ENCODE data around the gene POU2F1.

POU2F1 gene

DNA sequence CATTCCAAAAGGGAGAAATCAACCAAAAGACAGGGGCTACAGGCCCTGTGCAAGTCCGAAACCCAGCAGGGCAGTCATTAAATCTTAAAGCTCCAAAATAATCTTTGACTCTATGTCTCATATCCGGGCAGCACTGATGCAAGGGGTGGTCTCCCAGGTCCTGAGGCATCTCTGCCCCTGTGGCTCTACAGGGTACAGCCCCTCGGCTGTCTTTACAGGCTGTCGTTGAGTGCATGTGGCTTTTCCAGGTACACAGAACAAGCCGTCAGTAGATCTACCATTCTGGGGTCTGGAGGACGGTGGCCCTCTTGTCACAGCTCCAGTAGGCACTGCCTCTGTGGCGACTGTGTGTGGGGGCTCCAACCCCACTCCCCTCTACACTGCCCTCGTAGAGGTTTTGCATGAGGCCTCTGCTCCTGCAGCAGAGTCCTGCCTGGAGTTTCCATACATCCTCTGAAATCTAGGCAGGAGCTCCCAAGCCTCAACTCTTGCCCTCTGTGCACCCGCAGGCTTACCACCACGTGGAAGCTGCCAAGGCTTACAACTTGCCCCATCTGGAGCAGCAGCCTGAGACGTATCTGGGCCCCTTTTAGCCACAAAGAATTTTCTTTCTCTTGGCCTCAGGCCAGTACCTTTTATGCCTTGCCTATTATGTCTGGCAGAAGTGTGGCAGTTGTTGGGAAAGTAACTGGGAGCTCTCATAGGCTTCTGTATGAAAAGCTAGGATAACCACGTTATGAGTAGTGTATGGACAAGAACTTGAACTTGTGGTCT, 52.5 kb downstream of the POU2F1 start:
- DNase-seq = no peak

DNA sequence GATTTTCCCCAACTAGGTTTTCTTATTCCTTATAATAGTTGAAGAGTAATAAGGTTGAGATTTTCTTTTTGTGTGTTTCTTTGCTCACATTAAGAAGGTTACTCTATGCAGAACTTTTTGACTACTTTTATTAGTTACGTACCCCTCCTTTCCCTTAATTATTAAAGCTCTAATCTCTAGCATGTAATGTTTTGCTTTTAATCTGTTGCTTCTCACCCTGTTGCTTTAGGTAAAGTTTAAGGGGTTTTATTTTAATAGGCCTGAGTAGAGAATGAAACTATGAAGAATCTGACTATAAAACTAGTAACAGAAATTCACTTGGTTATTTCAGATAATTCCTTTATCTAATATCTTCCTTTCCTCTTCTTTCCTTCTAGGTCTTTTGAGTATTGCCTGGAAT, 53.4 kb downstream of the POU2F1 start:
- no peak for DNase-seq

DNA sequence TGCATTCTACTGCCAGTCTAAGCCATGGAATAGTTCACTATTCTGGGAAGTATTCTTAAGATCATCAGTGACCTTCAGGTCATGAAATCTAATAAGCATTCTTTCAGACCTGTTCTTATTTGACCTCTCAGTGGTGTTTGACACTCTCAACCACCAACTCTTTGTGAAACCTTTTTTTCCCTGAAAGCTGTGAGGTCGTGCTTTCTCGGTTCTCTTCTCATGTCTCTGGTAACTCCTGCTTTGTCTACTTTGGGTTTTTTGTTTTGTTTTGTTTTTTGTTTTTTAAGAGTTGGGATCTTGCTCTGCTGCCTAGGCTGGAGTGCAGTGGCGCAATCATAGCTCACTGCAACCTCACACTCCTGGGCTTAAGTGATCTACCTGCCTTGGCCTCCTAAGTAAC, 56.3 kb downstream of the POU2F1 start:
- DNase-seq = no peak

DNA sequence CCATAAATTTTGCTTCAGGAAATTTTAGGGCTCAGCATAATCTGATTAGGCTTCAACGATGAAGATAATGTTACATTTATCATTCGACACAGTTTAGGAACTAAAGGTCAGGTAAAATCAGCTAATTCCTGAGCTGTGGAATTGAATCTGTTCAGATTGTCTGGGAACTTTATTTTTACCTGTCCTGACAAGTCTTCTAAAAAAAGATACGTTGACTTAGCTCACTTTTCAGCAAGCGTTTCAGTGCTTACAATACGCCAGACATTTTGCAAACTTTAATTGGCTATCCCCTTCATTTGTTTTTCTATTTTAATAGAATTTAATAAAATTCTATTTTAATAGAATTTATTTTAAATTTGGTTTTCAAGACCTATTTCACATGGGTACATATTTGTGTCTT, 57.8 kb downstream of the POU2F1 start:
- DNase-seq = no peak

DNA sequence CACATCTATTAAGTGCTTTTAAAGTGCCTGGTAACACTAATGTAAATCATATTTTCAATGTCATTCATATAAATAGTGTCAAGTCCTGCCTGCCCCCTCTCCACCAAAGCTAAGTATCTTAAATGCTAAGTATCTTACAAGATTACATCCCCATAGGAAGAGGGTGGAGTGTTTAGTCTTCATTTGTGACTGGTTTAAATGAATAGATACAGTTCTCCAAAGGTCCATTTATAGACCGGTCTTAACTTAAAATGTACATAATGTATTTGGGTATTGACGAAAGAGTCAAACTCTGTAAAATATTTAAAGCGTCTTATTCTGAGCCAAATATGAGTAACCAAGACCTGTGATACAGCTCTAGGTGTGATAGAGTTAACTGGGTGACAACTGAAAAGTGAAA, 60.2 kb downstream of the POU2F1 start:
- no peak for DNase-seq

DNA sequence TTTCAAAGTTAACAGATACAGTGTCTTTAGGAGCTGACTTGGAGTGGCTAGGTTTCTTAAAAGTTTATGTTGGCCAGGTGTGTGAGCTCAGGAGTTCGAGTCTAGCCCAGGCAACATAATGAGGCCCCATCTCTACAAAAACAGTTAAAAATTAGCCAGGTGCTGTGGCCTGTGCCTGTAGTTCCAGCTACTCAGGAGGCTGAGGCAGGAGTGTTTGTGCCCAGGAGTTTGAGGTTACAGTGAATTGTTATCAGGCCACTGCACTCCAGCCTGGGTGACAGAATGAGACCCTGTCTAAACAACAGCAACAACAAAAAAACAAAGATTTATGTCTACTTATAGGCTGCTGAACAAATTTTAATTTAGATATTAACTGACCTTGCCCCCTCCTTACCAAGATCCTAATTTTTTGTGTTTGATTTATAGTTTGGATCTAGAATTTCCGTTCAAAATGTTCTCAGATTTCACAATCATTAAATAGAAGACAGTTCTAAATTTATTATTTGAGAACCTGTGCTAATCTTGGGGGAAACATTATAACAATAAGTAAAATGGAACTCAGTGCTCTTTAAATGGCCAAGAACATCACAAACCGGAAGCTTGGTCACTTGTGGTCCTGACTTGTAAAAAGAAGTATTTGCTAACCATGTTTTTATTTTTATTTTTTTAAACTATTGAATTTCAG, 67.8 kb downstream of the POU2F1 start:
- DNase-seq = no peak

DNA sequence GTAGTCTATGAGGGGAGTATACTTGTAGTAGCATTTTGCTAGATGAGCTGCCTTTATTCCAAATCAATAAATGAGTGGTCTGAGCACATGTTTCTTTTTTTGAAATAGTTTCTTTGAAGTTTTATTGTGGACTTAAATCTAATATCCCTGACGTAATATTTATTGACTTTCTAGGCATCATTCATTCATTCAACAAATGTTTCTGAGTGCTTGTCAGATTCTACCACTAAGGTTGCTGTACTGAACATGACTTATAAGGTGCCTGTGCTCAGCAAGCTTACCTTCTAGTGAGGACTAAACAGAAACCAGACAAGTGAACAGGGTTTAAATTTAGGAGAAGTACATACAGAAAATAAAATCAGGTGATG, 68.4 kb downstream of the POU2F1 start:
- no peak for DNase-seq

DNA sequence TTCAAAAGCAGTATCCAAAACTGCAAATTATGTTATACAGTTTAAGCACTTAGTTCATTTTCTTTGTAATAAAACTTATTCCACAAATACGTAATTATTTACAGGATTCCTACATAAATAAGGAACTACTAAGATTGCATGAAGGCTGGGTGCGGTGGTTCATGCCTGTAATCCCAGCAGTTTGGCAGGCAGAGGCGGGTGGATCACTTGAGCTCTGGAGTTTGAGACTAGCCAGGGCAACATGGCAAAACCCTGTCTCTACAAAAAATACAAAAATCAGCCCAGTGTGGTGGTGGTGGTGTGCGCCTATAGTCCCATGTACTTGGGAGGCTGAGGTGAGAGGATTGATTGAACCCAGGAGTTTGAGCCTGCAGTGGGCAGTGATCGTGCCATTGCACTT, 69.3 kb downstream of the POU2F1 start:
- no peak for DNase-seq

DNA sequence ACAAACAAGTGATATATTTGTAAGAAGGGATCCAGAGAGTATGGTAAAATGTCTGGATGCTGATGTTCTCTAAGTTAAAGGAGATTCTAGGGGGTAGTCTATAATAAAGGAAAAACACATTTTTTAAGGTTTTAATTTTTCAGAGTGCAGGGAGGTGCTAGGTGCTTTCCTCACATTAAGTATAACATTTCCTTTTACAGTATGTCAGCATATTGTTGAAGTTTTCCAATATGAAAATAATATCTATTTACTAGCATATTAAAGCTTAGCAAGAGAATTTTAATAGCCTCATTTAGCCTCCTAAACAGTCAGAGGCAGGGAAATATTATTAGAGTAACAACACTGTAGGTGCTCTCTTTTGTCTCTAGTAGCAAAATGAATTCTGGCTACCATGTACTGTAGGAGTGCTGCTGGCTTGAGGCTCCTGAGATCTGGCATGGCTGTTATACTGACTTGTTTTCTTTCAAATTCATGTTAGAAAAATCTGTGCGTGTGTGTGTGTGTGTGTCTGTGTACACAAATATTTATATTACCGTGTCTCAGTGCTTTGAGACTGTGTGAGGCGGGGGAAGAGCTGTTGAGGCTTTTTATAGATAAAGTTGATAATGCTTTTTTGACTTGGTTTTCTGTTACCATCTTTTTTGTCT, 71.0 kb downstream of the POU2F1 start:
- DNase-seq = no peak

DNA sequence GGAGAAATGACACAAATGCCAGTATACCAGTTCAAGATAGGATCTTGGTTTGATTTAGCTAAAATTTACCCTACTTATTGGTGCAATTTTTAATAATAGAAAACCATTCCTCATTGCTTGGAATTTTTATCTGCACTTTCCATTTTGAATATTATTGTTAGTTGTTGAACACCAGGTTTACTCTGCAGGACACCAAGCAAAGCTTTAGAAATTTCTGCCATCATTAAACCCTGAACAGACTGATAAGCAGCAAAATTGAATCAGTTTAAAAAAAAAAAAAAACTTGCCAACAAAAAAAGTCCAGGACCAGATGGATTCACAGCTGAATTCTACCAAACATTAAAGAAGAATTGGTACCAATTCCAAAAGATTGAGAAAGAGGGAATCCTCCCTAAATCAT, 71.5 kb downstream of the POU2F1 start:
- DNase-seq = no peak

DNA sequence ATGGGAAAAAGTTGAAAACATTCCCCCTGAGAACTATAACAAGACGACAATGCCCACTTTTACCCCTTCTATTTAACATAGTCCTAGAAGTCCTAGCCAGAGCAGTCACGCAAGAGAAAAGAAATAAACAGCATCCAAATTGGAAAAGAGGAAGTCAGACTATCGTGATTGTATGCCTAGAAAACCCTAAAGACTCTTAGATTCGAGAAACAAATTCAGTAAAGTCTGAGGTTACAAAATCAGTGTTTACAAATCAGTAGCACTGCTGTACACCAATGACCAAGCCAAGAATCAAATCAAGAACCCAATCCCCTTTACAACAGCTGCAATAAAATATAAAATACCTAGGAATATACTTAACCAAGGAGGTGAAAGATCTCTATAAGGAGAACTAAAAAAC, 72.4 kb downstream of the POU2F1 start:
- no peak for DNase-seq

DNA sequence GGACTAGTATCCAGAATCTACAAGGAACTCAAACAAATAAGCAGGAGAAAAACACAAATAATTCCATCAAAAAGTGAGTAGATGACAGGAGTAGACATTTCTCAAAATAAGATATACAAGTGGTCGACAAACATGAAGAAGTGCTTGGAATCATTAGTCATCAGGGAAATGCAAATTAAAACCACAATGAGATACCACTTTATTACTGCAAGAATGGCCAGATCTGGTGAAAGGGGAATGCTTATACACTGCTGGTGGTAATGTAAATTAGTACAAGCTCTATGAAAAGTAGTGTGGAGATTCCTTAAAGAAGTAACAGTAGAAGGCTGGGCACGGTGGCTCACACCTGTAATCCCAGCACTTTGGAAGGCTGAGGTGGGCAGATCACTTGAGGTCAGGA, 73.8 kb downstream of the POU2F1 start:
- DNase-seq = no peak

DNA sequence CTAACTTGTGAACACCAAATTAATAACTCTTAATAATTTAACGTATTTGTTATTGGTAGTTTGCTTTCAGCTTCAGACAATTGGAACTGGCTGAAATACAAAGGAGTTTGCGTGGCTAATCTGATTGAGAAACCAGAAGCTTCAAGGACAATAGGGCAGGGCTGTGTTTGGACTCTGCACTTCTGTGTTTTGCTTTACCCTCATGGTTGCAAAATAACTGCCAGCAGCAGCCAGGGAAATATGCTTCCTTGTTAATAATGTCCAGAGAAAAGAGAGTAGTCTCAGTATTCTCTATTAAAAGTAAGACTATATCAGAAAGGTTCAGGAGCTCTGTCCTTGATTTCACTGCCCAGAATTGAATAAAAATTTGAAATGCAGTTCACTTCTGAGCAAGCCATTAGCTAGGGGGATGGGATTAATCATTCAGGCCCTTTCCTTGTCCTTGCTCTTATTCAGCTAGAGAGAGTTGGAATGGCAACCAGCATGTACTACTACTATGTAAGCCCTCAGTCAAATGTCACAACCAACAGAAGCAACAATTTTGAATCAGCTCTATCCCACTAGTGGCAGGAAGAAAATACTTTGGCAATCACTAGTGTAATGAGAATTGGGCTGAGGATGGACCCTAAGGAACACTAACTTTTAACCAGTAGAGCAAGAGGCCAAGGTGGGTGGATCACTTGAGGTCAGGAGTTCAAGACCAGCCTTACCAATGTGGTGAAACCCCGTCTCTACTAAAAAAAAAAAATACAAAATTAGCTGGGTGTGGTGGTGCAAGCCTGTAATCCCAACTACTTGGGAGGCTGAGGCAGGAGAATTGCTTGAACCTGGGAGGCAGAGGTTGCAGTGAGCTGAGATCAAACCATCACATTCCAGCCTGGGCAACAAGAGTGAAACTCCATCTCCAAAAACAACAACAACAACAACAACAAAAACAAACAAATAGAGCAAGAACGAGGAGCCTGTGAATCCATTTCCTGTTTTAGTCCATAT, 76.8 kb downstream of the POU2F1 start:
- no peak for DNase-seq

DNA sequence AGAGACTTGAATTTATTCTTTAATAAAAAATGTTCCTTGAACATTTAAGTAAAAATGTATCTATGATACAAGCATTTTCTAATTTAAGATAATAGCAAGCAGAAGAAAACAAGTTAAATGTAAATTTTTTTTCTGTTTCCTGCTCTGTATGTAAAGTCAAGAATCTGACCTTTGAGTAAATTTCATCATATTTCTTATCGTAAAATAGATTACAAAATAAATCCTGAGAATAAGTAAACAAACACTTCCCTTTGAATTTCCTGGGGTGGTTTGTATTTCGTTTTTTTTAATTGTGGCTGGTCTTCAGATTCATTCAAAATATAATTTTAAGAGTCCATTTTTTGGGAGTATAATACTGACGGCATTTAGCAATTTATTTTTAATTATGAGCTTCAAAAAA, 77.6 kb downstream of the POU2F1 start:
- DNase-seq = no peak

DNA sequence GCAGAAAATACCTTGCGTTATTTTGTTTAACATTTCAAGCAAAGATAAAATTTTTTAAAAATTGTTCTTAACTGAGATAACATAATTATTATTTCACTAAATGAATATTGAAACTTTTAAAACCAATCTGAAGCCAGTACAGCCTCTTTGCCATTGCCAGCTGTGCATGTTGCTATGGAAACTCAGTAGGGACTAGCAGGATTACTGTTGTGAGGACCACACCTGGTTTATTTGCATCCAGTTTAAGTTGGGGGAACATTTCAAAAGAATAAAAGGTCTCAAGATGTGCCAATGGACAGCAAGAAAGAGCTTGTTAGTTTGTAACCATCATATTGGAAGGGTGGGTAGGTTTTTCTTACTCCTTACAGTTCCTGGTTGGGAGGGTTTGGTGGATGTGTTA, 80.7 kb downstream of the POU2F1 start:
- DNase-seq = no peak

DNA sequence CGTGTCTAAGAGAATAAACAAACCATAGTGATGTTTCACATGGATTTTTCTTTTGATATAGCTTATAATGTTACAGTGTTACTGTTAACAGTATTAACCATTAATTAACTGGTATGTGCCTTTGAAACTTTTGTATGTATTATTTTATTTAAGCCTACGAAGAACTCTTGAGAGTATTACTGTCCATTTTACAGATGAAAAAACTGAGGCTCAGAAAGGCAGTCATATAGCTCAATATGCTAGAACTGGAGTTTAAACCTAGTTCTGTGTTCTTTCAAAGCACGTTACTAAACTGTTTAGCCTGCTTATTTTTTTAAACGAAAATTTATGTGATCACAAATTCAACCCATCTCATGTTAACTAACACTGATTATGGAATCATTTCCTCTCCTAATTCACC, 83.5 kb downstream of the POU2F1 start:
- no peak for DNase-seq

DNA sequence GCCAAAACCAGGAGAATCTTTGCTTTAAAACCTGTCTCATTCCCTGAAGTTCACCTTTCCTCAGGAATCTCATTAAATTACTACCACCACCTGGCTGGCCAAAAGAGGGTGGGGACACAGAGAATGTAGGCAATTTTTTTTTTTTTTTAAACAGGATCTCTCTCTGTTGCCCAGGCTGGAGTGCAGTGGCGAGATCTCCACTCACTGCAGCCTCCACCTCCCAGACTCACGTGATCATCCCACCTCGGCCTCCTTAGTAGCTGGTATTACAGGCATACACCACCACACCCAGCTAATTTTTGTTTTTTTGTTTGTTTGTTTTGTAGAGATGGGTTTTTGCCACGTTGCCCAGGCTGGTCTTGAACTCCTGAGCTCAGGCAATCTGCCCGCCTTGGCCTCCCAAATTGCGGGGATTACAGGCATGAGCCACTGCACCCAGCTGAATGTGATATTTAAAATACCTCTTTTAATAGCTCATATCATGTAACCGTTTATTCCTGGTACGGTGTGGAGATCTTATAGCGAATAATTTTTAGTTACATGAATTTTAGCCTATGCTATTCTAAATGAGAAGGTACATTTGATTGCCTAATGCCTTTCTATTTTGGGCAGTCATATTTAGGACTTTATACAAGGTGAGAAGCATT, 84.5 kb downstream of the POU2F1 start:
- no peak for DNase-seq

DNA sequence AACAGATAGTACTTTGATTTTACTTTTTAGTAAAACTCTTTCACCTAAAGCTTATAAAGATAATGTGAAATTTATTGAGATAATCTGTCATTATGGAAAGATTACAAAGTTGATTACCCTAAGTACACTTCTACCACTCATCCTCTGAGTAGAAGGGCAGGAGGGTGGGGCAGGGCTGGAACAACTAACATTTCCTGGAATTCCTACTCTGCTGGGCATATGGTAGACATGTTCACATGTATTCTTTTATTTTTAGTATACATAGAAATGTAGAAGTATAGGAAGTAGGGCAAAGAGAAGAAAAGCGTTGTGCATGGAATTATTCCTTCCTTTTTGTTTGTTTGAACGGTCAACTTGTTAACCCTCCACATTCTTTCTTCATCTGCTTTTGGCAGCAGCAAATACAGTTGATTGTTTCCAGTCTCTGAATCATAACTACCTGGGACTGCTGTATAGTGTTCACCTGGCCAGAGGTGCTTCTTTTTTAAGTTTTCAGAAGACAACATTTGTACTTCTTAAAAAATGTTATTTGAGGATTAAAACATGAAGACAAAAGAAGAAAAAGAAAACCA, 85.1 kb downstream of the POU2F1 start:
- DNase-seq = no peak

DNA sequence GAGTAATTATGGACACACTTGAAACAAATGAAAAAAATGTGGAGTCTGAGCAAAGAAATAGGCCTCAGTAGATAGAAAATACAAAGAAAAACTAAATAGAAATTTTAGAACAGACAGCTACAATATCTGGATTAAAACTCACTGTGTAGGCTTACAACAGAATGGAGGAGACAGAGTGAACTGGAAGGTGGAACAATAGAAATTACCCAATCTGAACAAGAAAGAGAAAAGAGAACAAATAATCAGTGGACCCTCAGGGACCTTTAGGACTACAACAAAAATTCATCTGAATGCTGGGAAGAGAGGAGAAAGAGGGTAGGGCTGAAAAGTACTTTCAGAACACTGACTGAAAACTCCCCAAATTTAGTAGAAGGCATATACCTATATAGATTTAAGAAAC, 90.0 kb downstream of the POU2F1 start:
- no peak for DNase-seq

DNA sequence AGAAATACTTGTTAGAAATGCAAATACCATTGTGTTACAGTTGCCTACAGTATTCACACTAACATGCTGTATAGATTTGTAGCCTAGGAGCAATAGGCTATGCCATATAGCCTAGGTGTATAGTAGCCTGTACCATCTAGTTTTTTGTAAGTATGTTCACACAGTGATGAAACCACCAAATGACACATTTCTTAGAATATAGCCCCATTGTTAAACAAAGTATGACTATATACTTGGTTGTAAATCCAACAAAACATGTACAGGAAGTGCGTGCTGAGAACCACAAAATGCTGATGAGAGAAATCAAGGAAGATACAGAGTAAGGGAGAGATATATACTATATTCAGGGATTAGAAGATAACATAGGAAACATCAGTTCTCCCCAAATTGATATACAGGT, 92.2 kb downstream of the POU2F1 start:
- DNase-seq = no peak

DNA sequence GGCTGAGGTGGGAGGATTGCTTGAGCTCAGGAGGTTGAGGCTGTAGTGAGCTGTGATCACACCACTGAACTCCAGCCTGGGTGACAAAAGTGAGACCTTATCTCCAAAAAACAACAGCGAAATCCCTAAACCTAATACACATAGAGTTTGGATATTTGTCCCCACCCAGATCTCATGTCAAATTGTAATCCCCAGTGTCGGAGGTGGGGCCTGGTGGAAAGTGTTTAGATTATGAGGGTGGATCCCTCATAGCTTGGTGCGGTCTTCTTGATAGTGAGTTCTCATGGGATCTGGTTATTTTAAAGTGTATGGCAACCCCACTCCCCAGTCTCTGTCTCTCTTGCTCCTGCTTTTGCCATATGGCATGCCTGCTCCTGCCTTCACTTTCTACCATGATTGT, 94.0 kb downstream of the POU2F1 start:
- no peak for DNase-seq

DNA sequence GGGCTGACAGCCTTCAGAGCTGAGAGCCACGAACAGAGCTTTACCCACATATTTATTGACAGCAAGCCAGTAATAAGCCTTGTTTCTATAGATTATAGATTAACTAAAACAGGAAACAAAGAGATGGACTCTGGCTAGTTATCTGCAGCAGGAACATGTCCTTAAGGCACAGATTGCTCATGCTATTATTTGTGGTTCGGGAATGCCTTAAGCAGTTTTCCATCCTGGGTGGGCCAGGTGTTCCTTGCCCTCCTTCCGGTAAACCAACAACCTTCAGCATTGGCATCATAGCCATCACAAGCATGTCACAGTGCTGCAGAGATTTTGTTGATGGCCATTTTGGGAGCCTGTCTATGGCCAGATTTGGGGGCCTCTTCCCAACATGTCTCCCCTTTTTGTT, 96.8 kb downstream of the POU2F1 start:
- DNase-seq = no peak

All from NCI-H226 (cell line).